Ascending aorta (tissue), 2 donors: ENCODE results near the gene UBXN4. TPM values are rescaled to one million over a fixed set of nuclear protein-coding genes. Genes with fewer than 3 reads are reported as not detected.
"Not testable (repeated sequence)": the region's sequence is repeated elsewhere in the genome, so short reads cannot be mapped to it uniquely, and the experiment has no call there.

ENCODE experiments used
- DNase-seq, 2 donors: peaks; one replicate each; pipeline ENCODE4 v3.0.0-alpha.2; 2019; ENCODE audit warnings: low spot score in 2 of 2
- H3K27ac ChIP-seq, 2 donors: fragments of 200-600 bp; sonication (generic); one replicate each; pipeline ENCODE4 v1.5.1; 2016 to 2017; ENCODE audit warnings: mild to moderate bottlenecking in 1 of 2
- H3K27me3 ChIP-seq: fragments of 200-600 bp; sonication (generic); one replicate; pipeline ENCODE4 v1.5.1; 2017
- H3K36me3 ChIP-seq, 2 donors: fragments of 200-600 bp; sonication (generic); one replicate each; pipeline ENCODE4 v1.5.1; 2016
- H3K4me1 ChIP-seq, 2 donors: fragments of 200-600 bp; sonication (generic); one replicate each; pipeline ENCODE4 v1.5.1; 2016 to 2017; ENCODE audit warnings: mild to moderate bottlenecking in 1 of 2
- H3K4me3 ChIP-seq, 2 donors: fragments of 200-600 bp; sonication (generic); one replicate each; pipeline ENCODE4 v1.5.1; 2016 to 2017; ENCODE audit warnings: mild to moderate bottlenecking in 1 of 2
- H3K9me3 ChIP-seq, 2 donors: fragments of 200-600 bp; sonication (generic); one replicate each; pipeline ENCODE4 v1.5.1; 2016
- intact Hi-C: fragments of 100-400 bp; cut with DNase I; formaldehyde crosslinking; loops from one replicate; pipeline ENCODE4 v1.15.1; 2023
- total RNA-seq: library from RNA; depleted of rRNA; stranded (reverse); fragments of >200 nt; gene quantifications from one replicate; pipeline ENCODE4 v1.1.0, GENCODE V29; 2016
- TF ChIP-seq, protein P1 (sequence below), 3 experiments: fragments of 200-600 bp in 2 of 3; fragments of 450-650 bp in 1 of 3; sonication (generic) in 2 of 3; IDR thresholded peaks; one replicate each; pipeline ENCODE4 v1.5.1; 2016 to 2019; ENCODE audit warnings: antibody characterized with exemption in 3 of 3, mild to moderate bottlenecking in 1 of 3, moderate library complexity in 1 of 3

The UBXN4 gene
- total RNA-seq, 1 donor from 2014 or later, result 14.8 TPM

DNA sequence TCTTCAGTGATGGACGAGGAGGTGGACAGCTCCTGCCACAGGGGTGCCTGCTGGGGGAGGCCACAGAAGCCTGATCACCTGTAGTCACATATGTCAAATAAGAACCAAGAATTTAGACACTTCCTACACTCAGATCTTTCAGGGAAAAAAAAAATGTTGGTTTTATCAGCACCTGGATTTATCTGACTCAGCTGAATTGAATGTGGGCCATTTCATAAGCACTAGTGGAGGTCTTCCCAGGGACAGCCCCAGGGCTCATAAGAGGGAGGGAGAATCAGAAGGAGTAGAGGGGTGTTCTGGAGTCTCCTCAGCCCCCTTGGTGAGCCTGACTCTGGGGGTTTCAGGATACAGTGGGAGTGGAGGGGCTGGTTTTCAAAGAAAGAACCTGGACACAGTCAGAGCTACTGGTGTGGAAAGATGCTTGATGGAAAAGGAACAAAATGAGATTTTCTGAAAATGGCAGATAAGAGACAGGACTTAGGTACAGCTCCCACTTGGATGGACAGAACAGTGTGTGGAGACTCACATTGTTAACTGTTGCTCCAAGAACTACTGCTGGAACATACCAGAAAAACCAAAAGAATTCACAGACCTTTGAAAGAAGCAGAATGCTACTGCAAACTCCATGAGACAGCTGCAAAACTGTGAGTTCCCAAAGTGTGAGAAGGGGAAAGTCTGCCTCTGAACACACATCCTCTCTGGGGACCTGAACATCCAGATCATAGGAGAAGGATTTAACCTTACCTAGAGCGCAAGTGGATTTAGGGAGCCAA, 49.9 kb downstream of the UBXN4 start:
- no peaks in the 10 kb centered on the region for H3K9me3 ChIP-seq
- H3K27me3 ChIP-seq, result no peaks in the 10 kb centered on the region
- H3K27ac ChIP-seq, result no peak overlapping the region
- no peaks in the 10 kb centered on the region for H3K4me1 ChIP-seq
- DNase-seq, result no peak
- no peak overlapping the region for H3K4me3 ChIP-seq
- intact Hi-C loops, result no loop called here
- TF ChIP-seq, protein P1, sequence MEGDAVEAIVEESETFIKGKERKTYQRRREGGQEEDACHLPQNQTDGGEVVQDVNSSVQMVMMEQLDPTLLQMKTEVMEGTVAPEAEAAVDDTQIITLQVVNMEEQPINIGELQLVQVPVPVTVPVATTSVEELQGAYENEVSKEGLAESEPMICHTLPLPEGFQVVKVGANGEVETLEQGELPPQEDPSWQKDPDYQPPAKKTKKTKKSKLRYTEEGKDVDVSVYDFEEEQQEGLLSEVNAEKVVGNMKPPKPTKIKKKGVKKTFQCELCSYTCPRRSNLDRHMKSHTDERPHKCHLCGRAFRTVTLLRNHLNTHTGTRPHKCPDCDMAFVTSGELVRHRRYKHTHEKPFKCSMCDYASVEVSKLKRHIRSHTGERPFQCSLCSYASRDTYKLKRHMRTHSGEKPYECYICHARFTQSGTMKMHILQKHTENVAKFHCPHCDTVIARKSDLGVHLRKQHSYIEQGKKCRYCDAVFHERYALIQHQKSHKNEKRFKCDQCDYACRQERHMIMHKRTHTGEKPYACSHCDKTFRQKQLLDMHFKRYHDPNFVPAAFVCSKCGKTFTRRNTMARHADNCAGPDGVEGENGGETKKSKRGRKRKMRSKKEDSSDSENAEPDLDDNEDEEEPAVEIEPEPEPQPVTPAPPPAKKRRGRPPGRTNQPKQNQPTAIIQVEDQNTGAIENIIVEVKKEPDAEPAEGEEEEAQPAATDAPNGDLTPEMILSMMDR (IDR thresholded peaks at IDR 0.05), result no peak
- H3K36me3 ChIP-seq, result no peaks in the 10 kb centered on the region

DNA sequence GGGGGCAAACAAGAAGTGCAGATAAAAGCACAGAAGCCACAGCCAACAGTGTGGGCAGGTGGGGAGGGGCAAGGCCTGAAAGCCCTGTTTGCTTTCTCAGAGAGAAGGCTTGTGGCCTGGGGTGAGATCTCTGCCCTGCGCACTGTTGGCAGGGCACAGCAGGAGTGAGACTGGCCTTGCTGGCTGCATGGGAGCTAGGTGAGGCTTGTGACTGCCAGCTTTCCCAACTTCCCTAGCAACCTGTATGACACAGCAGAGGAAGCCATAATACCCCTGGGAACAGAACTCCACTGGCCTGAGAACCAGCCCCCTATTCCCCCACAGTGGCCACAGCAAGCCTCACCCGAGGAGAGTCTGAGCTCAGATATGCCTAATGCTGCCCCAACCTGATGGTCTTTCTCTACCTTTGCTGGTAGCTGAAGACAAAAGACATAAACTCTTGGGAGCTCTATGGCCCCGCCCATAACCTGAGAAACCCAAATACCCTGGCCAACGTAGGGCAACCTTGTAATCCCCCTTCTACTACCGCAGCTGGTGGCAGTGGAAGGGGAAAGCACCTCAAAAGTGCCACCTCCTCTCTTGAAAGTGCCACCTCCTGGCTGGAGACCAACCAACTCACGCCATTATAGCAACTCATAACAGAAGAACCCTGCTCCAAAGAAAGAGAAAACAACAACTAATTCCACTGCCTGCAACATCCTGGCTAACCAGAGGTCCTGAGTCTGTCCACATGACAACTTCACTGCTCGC, 50.9 kb downstream of the UBXN4 start:
- H3K27ac ChIP-seq, result no peak overlapping the region
- no peaks in the 10 kb centered on the region for H3K9me3 ChIP-seq
- no peak overlapping the region for H3K4me3 ChIP-seq
- no peaks in the 10 kb centered on the region for H3K36me3 ChIP-seq
- H3K4me1 ChIP-seq, result no peaks in the 10 kb centered on the region
- no peak for DNase-seq
- TF ChIP-seq, protein P1 (IDR thresholded peaks at IDR 0.05), result no peak
- no peaks in the 10 kb centered on the region for H3K27me3 ChIP-seq
- intact Hi-C loops, result no loop called here

DNA sequence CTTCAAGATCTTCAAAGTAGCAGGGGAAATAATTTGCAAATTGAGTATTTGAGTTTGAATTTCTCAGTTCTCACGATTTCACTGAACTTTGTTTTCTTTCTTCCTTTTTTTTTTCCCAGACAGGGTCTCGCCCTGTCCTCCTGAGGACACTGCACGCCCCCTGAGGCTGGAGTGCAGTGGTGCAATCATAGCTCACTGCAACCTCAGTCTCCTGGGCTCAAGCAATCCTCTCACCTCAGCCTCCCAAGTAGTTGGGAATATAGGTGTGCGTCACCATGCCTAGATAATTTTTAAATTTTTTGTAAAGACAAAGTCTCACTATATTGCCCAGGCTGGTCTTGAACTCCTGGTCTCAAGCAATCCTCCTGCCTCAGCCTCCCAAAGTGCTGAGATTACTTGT, 54.0 kb downstream of the UBXN4 start:
- H3K36me3 ChIP-seq, DNase-seq, H3K4me3 ChIP-seq, intact Hi-C loops, H3K27ac ChIP-seq, H3K9me3 ChIP-seq, H3K27me3 ChIP-seq, H3K4me1 ChIP-seq: not testable (repeated sequence)

DNA sequence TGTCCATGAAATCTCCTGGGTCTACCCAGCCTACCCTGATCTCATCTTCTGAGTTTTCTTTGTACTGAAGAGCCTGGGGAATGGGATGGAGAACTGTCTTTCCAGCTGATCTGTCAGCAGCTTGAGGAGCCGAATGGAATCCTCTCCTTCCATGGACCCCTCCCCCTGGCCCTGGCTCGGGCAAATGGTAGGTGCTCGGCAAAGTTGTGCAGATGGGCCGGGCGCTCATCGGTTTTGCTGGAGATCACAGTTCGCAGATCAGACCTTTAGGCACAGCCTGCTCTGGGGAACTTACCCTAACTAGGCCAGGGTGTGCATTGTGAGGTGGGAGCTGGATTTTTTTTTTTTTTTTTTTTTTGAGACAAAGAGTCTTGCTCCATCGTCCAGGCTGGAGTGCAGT, 55.0 kb downstream of the UBXN4 start:
- Histone ChIP-seq H3K27ac (no peak overlapping the region), H3K4me3 (no peak overlapping the region), H3K27me3 (no peaks in the 10 kb centered on the region), H3K36me3 (no peaks in the 10 kb centered on the region), H3K9me3 (no peaks in the 10 kb centered on the region), H3K4me1 (no peaks in the 10 kb centered on the region)
- intact Hi-C loops, result no loop called here
- TF ChIP-seq, protein P1 (IDR thresholded peaks at IDR 0.05), result no peak
- no peak for DNase-seq

DNA sequence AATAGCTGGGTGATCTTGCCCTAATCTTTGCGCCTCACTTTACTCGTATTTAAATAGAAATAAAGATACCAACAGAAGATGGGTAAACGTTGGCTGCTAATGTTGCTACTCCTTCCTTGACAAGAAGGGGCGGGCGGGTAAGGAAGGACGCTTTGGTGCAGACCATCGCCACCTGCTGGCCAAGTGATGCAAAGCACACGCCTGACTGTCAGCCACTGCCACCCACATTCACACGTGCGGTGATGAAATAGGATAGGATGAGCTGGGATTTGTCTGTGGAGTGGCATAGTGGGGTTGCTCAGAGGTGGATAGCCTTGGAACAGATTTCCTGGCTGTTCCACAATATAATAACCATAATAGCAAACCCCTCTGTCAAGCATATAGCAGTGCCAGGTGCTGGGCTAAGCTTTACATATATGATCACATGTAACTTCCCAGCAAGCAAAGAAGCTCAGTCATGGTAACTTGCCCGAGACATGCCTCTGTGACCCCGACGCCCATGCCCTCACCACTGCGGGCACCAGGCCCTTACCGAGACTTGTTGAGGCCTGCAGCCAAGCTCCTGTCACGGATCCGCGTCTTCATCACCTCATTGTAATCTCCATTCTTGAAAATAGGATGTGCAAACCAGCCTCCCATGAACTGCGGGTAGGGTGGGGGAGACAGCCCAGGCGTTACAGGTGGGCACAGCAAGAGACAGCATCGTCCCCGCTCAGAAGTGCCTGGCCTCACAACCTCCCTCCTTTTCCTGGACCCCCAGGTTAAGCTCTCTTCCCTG, 56.0 kb downstream of the UBXN4 start:
- no peaks in the 10 kb centered on the region for H3K4me1 ChIP-seq
- H3K36me3 ChIP-seq, result no peaks in the 10 kb centered on the region
- no peaks in the 10 kb centered on the region for H3K27me3 ChIP-seq
- H3K9me3 ChIP-seq, result no peaks in the 10 kb centered on the region
- TF ChIP-seq, protein P1 (IDR thresholded peaks at IDR 0.05), result peak; percentile 46 to 82 (median 69)
- DNase-seq, result peak in 1 of 2 donors; percentile 76
- no peak overlapping the region for H3K4me3 ChIP-seq
- H3K27ac ChIP-seq, result no peak overlapping the region
- intact Hi-C loops, result no loop called here
